Adrenal gland (tissue), 5 donors: ENCODE results near the gene ENTHD1.

ENCODE experiments used
- POLR2A ChIP-seq, 2 donors: fragments of 450-650 bp; IDR thresholded peaks; one replicate each; pipeline ENCODE4 v1.6.1; 2017; ENCODE audit warnings: antibody characterized with exemption in 2 of 2, mild to moderate bottlenecking in 2 of 2, moderate library complexity in 1 of 2
- TF ChIP-seq, protein P1 (sequence below), 6 experiments: fragments of 450-650 bp in 4 of 6; fragments of 200-600 bp in 2 of 6; sonication (generic) in 1 of 6; IDR thresholded peaks; 1 replicate in 5 of 6; 2 replicates in 1 of 6; pipeline versions ENCODE4 v1.5.1 to v1.8.0; 2016 to 2021; ENCODE audit warnings: antibody characterized with exemption in 6 of 6, mild to moderate bottlenecking in 2 of 6, moderate library complexity in 1 of 6
- donor health status: DM: no; HTN: no; CAD: no.

DNA sequence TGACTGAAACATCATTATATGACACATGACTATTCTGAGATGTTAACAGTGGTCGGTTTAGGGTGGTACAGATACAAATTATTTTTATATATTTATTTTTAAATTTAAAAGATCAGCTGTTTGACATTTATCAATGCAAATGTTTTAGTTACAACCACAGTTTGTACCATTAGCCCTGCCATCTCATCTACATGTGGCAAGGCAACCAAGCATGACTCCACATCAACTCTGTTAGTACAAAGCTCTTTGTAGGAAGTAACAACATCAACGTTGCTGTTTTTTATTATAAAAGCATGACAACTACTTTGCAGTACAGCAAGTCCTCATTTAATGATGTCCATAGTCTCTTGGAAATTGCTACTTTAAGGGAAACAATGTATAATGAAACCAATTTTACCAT, 40.8 kb downstream of the ENTHD1 start:
- TF ChIP-seq, protein P1, sequence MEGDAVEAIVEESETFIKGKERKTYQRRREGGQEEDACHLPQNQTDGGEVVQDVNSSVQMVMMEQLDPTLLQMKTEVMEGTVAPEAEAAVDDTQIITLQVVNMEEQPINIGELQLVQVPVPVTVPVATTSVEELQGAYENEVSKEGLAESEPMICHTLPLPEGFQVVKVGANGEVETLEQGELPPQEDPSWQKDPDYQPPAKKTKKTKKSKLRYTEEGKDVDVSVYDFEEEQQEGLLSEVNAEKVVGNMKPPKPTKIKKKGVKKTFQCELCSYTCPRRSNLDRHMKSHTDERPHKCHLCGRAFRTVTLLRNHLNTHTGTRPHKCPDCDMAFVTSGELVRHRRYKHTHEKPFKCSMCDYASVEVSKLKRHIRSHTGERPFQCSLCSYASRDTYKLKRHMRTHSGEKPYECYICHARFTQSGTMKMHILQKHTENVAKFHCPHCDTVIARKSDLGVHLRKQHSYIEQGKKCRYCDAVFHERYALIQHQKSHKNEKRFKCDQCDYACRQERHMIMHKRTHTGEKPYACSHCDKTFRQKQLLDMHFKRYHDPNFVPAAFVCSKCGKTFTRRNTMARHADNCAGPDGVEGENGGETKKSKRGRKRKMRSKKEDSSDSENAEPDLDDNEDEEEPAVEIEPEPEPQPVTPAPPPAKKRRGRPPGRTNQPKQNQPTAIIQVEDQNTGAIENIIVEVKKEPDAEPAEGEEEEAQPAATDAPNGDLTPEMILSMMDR (IDR thresholded peaks at IDR 0.05), result no peak
- TF ChIP-seq POLR2A (IDR thresholded peaks at IDR 0.05), result no peak
